ENCODE results near the gene DNAAF1.

DNAAF1 gene

GRCh38 chr16:84161037-84161436 lies 15.9 kb downstream of the DNAAF1 start:
- DNase-seq (ENCODE audit: low spot score), result no peak

GRCh38 chr16:84161801-84162200 lies 16.7 kb downstream of the DNAAF1 start:
- DNase-seq (ENCODE audit: low spot score), result no peak

- DNase-seq (ENCODE audit: low spot score), result no peak
Measured at GRCh38 chr16:84165746-84166145, 20.6 kb downstream of the DNAAF1 start.

GRCh38 chr16:84166796-84167695 lies 21.9 kb downstream of the DNAAF1 start:
- no peak for DNase-seq (ENCODE audit: low spot score)

GRCh38 chr16:84169765-84170310 lies 24.7 kb downstream of the DNAAF1 start:
- no peak for DNase-seq (ENCODE audit: low spot score)

GRCh38 chr16:84174396-84174795 lies 29.3 kb downstream of the DNAAF1 start:
- DNase-seq (ENCODE audit: low spot score), result no peak

GRCh38 chr16:84175350-84176081 lies 30.4 kb downstream of the DNAAF1 start:
- DNase-seq (ENCODE audit: low spot score), result peak; percentile 52

- DNase-seq (ENCODE audit: low spot score), result peak; percentile 9
Measured at GRCh38 chr16:84176192-84177053, 31.3 kb downstream of the DNAAF1 start.

GRCh38 chr16:84177741-84178073 lies 32.6 kb downstream of the DNAAF1 start:
- peak; percentile 76 for DNase-seq (ENCODE audit: low spot score)

GRCh38 chr16:84178146-84178765 lies 33.1 kb downstream of the DNAAF1 start:
- no peak for DNase-seq (ENCODE audit: low spot score)

GRCh38 chr16:84178892-84179611 lies 33.9 kb downstream of the DNAAF1 start:
- no peak for DNase-seq (ENCODE audit: low spot score)

- DNase-seq (ENCODE audit: low spot score), result no peak
Measured at GRCh38 chr16:84179612-84180320, 34.7 kb downstream of the DNAAF1 start.

- DNase-seq (ENCODE audit: low spot score), result no peak
Measured at GRCh38 chr16:84180519-84181140, 35.5 kb downstream of the DNAAF1 start.

- DNase-seq (ENCODE audit: low spot score), result no peak
Measured at GRCh38 chr16:84181144-84181915, 36.2 kb downstream of the DNAAF1 start.

- no peak for DNase-seq (ENCODE audit: low spot score)
Measured at GRCh38 chr16:84182104-84182503, 37.0 kb downstream of the DNAAF1 start.

- DNase-seq (ENCODE audit: low spot score), result no peak
Measured at GRCh38 chr16:84182680-84183571, 37.8 kb downstream of the DNAAF1 start.

GRCh38 chr16:84183572-84183875 lies 38.4 kb downstream of the DNAAF1 start:
- no peak for DNase-seq (ENCODE audit: low spot score)

GRCh38 chr16:84183911-84184591 lies 38.9 kb downstream of the DNAAF1 start:
- DNase-seq (ENCODE audit: low spot score), result no peak
